GM06990 (cell line): ENCODE results near the gene STAC2.
A peak's percentile ranks its signal among the peaks of the same experiment; 100 is the strongest.

Experiments used
- DNase-seq: peaks from one replicate; pipeline ENCODE4 v3.0.0-alpha.2; 2011; ENCODE audit not compliant: insufficient read length; ENCODE audit errors: extremely low read depth
- H3K27me3 ChIP-seq: replicated peaks from 2 replicates; pipeline ENCODE4 v1.6.0; 2011; ENCODE audit warnings: low read length; ENCODE audit not compliant: control insufficient read depth, insufficient read depth
- H3K36me3 ChIP-seq: 2 replicates; pipeline ENCODE4 v1.5.1; 2011; ENCODE audit warnings: low read length; ENCODE audit not compliant: control insufficient read depth, insufficient read depth
- H3K4me3 ChIP-seq: replicated peaks from 2 replicates; pipeline ENCODE4 v1.5.1; 2011; ENCODE audit warnings: low read depth, mild to moderate bottlenecking, control low read depth, low read length
- CTCF ChIP-seq: IDR thresholded peaks from 2 replicates; pipeline ENCODE4 v1.5.1; 2011; ENCODE audit warnings: low read length, control low read depth, mild to moderate bottlenecking, inconsistent platforms; ENCODE audit not compliant: insufficient read depth, poor library complexity, severe bottlenecking

The STAC2 gene

DNA sequence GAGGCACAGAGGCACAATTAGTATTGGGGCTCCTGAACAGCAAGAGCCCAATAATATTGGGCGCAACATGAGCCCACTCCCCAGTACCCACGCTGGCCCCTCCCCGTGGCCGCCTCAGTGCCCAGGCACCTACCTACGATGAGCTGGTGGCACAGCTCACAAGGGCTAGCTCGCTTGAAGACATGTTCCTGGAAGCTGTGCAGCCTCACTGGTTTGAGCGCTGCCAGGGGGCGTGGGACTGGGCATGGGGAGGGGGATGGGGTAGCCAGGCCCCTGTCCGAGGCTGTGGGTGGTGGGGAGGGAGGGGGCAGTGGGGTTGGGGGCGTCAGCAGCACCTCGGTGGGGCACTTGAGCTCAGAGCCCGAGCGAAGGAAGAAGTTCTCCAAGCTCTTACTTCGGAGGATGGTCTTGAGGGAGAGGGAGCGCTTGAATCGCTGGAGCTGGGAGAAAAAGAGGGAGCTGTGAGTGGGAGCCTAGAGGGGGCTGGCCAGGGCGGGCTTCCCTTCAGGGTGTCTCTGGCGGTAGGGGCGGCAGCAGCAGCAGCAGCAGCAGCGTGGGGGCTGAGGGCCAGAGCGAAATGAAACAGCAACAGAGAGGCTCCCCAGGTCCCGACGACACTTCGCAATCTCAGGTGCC, 7.9 kb downstream of the STAC2 start:
- TF ChIP-seq CTCF = no peak
- H3K4me3 ChIP-seq = 0 out of 2 replicates have a peak overlapping the region, but pooled peaks have one; percentile 15
- H3K36me3 ChIP-seq = no peaks in the 10 kb centered on the region
- no peak for DNase-seq
- H3K27me3 ChIP-seq = no peaks in the 10 kb centered on the region; the same call in none of the 2 replicates

DNA sequence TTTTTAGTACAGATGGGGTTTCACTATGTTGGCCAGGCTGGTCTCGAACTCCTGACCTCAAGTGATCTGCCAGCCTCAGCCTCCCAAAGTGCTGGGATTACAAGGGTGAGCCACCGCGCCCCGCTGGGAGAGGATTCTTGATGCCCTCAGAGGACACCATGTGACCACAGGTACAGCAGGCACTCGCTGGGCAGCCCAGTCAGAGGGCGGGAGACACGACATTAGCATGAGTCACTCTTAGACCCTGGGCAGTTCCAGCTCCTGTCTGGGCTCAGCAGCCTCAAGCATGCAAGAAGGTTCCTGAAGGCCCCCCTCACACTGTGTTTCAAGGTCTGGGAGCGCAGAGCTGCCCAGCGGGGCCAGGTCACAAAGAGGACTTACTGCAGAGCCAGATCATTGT, 11.9 kb downstream of the STAC2 start:
- no peak for TF ChIP-seq CTCF
- DNase-seq = no peak
- no peaks in the 10 kb centered on the region for H3K36me3 ChIP-seq
- no peaks in the 10 kb centered on the region; the same call in none of the 2 replicates for H3K27me3 ChIP-seq
- H3K4me3 ChIP-seq = no peak overlapping the region

- DNase-seq = no peak
- no peak for TF ChIP-seq CTCF
- no peak overlapping the region for H3K4me3 ChIP-seq
These were observed 12.8 kb downstream of the STAC2 start for GRCh38 chr17:39212841-39213480.

GRCh38 chr17:39212195-39212810, 13.4 kb downstream of the STAC2 start:
- Histone ChIP-seq H3K4me3 (no peak overlapping the region), H3K27me3 (no peaks in the 10 kb centered on the region; the same call in none of the 2 replicates), H3K36me3 (no peaks in the 10 kb centered on the region)
- DNase-seq = no peak
- no peak for TF ChIP-seq CTCF

More at GRCh38 chr17:39212841-39213480, 12.8 kb downstream of the STAC2 start:
- no peaks in the 10 kb centered on the region; the same call in none of the 2 replicates for H3K27me3 ChIP-seq
- H3K36me3 ChIP-seq = no peaks in the 10 kb centered on the region

DNA sequence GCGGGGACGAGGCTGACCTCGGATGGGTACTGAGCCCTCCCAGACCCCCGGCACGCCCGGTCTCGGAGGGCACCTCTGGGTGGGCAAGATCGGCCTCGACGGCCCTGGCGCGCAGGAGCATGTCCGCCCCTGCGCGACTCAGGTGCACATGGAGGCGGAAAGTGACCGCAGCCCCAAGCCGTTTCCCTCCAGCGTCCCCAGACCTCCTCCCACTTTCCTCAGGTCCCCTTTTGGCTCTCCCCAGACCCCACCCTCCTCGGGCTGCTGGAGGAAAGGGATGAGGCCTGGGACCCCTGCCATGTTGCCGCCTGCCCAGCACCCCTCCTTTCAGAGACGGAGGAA, 15.7 kb downstream of the STAC2 start:
- TF ChIP-seq CTCF = no peak
- no peak for DNase-seq
- H3K36me3 ChIP-seq = no peaks in the 10 kb centered on the region; the same call in 1 of the 2 replicates
- H3K4me3 ChIP-seq = peak overlapping the region; percentile 36
- H3K27me3 ChIP-seq = no peaks in the 10 kb centered on the region; the same call in 1 of the 2 replicates
